Measurements from ENCODE around the gene IRF3.
"Not testable (repeated sequence)": the region's sequence is repeated elsewhere in the genome, so short reads cannot be mapped to it uniquely, and the experiment has no call there.

The IRF3 gene

DNA sequence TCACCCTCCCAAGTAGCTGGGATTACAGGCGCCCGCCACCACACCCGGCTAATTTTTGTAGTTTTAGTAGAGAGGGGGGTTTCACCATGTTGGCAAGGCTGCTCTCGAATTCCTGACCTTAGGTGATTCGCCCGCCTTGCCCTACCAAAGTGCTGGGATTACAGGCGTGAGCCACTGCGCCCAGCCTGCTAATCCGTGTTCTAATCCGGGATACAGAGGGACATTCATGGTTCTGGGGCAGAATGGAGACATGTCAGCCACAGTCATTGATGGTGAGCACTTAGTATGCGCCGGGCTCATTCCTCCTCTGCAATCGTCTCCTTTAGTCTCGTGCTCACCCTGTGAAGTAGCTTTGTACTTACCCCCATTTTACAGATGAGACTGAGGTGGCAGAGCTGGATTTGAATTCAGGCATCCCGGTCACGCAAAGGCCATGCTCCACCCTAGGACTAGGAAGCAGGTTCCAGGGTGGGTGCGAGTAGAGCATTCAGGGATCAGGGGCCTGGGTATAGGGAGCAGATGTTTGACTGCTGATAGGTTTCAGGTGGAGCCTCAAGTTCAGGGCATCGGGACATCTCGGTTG is 34.0 kb downstream of the IRF3 start:
- FAIRE-seq (no peak), DNase-seq (ENCODE audit: insufficient read length, low spot score) (no peak)

DNA sequence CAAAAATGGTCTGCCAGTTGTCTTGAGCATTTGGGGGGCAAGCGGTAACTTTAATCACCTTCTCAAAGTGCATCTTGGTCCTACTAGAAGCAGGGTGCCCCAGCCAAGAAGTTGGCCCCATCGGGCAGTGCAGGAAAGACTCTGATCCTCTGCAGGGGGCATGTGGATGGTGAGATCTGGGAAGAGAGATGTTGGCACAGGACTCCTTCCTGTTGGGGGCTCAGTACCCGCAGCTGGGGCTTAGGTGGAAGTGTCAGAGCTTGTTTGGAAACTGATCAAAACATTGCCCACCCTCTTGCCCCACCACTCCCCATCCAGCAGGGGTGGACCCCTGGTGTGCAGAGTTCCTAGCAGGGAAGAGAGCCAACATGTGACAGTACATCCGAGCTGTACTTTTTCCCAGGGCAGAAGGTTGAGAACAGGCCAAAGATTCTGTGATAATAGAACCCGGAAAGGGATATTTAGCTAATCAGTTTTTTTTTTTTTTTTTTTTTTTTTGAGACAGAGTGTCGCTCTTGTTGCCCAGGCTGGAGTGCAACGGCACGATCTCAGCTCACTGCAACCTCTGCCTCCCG is 34.6 kb downstream of the IRF3 start:
- DNase-seq (ENCODE audit: insufficient read length, low spot score): no peak
- FAIRE-seq: no peak

DNA sequence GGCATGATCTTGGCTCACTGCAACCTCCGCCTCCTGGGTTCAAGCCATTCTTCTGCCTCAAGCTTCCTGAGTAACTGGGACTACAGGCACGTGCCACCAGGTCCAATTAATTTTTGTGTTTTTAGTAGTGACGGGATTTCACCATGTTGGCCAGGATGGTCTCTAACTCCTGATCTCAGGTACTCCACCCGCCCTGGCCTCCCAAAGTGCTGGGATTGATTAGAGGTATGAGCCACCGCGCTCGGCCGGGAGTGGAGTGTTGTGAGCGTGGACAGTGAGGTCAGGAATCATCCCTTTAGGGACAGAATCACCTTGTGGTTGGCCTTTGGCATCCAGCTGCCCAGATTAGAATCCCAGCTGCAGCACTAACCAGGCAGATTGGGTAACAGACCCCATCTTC is 36.0 kb downstream of the IRF3 start:
- FAIRE-seq (no peak), DNase-seq (ENCODE audit: insufficient read length, low spot score) (no peak)

DNA sequence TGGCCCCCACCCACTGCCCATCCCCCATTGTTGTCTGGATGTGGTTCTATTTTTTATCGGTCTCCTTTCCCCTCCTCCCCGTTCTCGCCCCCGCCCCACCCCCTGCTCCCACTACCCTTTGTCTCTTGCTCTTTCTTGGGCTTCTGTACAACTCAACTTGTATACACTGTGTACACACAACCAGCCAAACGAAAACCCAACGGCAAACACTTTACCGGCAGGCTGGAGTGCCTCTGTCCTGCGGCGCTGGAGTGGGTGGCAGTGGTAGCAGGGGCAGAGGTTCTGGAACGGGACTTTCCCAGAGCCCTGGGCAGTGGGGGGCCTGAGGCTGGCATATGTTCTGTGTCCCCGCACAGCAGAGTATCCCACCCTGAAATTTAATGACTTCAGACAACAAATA is 39.4 kb downstream of the IRF3 start:
- DNase-seq (ENCODE audit: insufficient read length, low spot score) (no peak), FAIRE-seq (no peak)

- DNase-seq (ENCODE audit: insufficient read length, low spot score): no peak
- FAIRE-seq: no peak
Observed at GRCh38 chr19:49624967-49625910, 40.4 kb downstream of the IRF3 start.

DNA sequence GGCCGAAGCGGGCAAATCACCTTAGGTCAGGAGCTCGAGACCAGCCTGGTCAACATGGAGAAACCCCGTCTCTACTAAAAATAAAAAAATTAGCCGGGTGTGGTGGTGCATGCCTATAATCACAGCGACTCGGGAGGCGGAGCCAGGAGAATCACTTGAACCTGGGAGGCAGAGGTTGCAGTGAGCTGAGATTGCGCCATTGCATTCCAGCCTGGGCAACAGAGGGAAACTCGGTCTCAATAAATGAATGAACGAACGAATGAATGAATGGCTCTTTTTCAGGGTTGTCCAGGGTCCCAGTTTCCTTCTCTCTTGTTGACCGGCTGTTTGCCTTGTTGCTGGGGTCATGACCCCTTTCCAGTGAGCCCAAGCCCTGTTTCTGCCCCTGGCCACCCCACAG is 47.8 kb downstream of the IRF3 start:
- DNase-seq (ENCODE audit: insufficient read length, low spot score); FAIRE-seq: not testable (repeated sequence)

DNA sequence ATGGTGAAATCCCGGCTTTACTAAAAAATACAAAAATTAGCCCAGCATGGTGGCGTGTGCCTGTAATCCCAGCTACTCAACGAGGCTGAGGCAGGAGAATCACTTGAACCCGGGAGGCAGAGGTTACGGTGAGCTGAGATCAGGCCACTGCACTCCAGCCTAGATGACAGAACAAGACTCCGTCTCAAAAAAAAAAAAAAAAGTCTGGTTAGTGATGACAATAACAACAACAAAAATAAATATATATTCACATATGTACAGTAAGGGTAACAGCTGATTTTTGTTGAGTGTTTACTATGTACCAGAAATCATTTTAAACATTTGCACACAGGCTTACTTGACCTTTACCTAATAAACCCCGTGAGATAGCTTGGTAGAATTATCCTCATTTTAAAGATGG is 48.7 kb downstream of the IRF3 start:
- FAIRE-seq (no peak), DNase-seq (ENCODE audit: insufficient read length, low spot score) (no peak)

DNA sequence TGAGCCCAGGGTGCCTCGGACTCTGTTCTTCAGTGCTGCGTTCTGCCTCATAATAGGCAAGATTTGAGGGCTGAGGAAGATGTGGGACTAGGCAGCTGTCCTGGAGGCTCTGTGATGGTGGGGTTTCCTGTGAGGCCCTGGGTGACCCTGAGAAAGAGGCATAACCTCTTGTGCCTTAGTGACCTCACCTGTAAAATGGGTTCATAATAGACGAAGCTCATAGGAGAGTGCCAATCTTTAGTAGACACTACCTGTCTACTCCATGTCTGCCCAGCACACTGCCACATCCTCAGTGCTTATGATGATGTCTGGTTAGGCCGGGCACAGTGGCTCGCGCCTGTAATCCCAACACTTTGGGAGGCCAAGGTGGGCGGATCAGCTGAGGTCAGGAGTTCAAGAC is 49.1 kb downstream of the IRF3 start:
- FAIRE-seq: no peak
- DNase-seq (ENCODE audit: insufficient read length, low spot score): no peak

DNA sequence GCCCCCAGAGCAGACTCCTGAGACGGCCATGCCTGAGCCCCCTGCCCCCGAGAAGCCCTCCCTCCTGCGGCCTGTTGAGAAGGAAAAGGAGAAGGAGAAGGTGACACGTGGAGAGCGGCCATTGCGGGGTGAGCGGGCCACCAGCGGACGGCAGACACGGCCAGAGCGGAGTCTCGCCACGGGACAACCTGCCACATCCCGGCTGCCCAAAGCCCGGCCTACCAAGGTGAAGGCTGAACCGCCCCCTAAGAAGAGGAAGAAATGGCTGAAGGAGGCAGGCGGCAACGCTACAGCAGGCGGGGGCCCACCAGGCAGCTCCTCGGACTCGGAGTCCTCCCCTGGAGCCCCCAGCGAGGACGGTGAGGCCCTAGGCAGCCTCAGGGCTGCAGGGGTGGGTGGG is 49.8 kb downstream of the IRF3 start:
- DNase-seq (ENCODE audit: insufficient read length, low spot score): no peak
- FAIRE-seq: no peak

DNA sequence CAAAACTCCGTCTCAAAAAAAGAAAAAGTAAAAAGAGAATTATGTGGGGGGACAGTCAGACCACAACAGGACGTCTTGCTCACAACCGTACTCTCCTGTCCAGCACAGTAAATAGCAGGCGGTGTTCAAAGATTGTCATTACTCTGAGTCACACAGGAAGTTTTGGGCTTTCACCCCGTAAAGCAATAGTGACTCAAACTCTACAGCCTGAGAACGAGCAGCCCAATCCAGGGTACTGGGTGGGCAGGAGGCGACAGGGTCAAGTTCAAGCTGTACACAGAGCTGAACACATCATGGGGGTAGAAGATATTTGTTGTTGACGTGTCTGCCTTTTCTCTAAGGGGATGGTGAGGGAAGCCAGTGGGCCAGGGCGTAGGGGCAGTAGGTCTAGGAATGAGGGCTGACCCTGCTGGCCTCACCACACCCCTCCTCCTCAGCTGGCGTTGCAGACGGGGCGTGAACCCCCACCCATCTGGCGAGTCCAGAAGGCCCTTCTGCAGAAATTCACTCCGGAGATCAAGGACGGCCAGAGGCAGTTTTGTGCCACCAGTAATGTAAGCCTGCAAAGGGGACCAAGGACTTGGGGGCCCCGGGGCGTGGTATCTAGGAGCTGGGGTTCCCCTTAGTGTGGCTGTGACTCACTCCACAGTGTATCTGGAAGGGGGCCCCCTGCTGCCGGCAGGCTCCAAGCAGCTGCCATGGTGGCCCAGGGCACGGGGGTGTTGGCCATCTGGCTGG is 51.4 kb downstream of the IRF3 start:
- DNase-seq (ENCODE audit: insufficient read length, low spot score): no peak

DNA sequence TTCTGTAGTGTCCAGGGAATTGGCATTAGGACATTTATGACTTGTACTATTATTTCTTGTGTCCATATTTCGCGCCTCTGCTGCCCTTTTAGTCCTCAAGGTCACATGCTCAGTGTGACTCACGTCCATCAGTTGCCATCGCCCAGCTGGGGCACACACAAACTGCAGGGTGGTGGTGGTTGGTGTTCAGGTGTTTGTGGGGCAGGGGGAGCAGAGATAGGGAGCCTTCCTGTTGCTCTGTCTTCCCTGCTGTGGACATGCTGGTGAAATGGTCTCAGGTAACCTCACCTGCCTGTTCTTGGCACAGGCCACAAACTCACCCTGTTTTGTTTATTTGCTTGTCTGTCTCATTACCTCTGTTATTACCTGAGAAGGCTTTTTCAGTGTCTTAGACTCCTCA is 52.3 kb downstream of the IRF3 start:
- no peak for FAIRE-seq
- no peak for DNase-seq (ENCODE audit: insufficient read length, low spot score)

More for the DNA sequence above, 51.4 kb downstream of the IRF3 start:
- no peak for FAIRE-seq

Measured in GM19239 (cell line).